Right lobe of liver (tissue), 4 donors: ENCODE measurements around the gene OPN1SW.

Experiments
- POLR2A ChIP-seq: fragments of 450-650 bp; IDR thresholded peaks from one replicate; pipeline ENCODE4 v1.6.1; 2017; ENCODE audit warnings: antibody characterized with exemption, mild to moderate bottlenecking
- TF ChIP-seq, protein P1 (sequence below), 4 donors: fragments of 200-600 bp in 3 of 4; fragments of 450-650 bp in 1 of 4; IDR thresholded peaks; one replicate each; pipeline versions ENCODE4 v1.5.1 to v1.8.0; 2016 to 2022; ENCODE audit warnings: antibody characterized with exemption in 4 of 4, mild to moderate bottlenecking in 2 of 4
- donor health status: DM: no; HTN: no; CAD: no.
- donor health status: DM: no; HTN: no; CAD: no.
- donor health status: DM: no; HTN: yes; CAD: no.

DNA sequence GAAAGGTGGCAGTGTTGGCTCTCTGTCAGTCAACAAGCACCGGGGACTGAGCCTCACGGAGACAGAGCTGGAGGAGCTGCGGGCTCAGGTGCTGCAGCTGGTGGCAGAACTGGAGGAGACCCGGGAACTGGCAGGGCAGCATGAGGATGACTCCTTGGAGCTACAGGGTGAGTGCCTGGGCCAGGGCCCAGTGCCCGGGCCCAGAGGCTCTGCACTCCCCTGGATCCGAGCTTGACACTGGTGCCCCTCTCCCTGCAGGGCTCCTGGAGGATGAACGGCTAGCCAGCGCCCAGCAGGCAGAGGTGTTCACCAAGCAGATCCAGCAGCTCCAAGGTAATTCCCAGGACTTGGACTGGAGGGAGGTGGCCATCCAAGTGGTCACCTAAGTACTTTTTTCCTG, 18.8 kb upstream of the OPN1SW start:
- TF ChIP-seq, protein P1, sequence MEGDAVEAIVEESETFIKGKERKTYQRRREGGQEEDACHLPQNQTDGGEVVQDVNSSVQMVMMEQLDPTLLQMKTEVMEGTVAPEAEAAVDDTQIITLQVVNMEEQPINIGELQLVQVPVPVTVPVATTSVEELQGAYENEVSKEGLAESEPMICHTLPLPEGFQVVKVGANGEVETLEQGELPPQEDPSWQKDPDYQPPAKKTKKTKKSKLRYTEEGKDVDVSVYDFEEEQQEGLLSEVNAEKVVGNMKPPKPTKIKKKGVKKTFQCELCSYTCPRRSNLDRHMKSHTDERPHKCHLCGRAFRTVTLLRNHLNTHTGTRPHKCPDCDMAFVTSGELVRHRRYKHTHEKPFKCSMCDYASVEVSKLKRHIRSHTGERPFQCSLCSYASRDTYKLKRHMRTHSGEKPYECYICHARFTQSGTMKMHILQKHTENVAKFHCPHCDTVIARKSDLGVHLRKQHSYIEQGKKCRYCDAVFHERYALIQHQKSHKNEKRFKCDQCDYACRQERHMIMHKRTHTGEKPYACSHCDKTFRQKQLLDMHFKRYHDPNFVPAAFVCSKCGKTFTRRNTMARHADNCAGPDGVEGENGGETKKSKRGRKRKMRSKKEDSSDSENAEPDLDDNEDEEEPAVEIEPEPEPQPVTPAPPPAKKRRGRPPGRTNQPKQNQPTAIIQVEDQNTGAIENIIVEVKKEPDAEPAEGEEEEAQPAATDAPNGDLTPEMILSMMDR (IDR thresholded peaks at IDR 0.05) = no peak
- no peak for TF ChIP-seq POLR2A
